Subcutaneous adipose tissue (tissue), 4 donors: Measurements from ENCODE around the gene NT5C1A. TPM values are rescaled to one million over a fixed set of nuclear protein-coding genes. Genes with fewer than 3 reads are reported as not detected.

Experiments used
- total RNA-seq, 4 donors: library from RNA; depleted of rRNA; stranded (reverse); fragments of >200 nt; gene quantifications; one replicate each; pipeline ENCODE4 v1.1.0, GENCODE V29; 2016
- TF ChIP-seq, protein P1 (sequence below): fragments of 450-650 bp; IDR thresholded peaks from one replicate; pipeline ENCODE4 v1.5.1; 2016; ENCODE audit warnings: low read depth, mild to moderate bottlenecking, control low read depth, antibody characterized with exemption, moderate library complexity

NT5C1A gene
- total RNA-seq, 4 donors from 2014 or later, result not detected

DNA sequence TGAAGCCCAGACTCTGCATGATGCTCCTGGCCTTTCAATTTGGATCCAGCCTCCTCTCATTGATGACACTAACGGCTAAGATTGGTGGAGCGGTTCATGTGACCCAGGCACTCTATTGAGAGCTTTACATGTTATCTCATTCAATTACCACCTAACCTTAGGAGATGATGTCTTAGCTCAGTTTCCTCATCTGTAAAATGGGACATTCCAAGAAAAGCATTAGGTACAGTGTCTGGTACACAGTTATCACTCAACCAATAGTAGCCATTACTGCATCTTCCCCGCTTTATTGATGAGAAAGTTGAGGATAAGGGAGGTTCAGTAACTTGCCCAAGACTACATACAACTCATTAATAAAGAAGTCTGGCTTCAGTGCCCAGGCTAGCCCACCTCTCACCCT is 49.5 kb downstream of the NT5C1A start:
- TF ChIP-seq, protein P1, sequence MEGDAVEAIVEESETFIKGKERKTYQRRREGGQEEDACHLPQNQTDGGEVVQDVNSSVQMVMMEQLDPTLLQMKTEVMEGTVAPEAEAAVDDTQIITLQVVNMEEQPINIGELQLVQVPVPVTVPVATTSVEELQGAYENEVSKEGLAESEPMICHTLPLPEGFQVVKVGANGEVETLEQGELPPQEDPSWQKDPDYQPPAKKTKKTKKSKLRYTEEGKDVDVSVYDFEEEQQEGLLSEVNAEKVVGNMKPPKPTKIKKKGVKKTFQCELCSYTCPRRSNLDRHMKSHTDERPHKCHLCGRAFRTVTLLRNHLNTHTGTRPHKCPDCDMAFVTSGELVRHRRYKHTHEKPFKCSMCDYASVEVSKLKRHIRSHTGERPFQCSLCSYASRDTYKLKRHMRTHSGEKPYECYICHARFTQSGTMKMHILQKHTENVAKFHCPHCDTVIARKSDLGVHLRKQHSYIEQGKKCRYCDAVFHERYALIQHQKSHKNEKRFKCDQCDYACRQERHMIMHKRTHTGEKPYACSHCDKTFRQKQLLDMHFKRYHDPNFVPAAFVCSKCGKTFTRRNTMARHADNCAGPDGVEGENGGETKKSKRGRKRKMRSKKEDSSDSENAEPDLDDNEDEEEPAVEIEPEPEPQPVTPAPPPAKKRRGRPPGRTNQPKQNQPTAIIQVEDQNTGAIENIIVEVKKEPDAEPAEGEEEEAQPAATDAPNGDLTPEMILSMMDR, result no peak

DNA sequence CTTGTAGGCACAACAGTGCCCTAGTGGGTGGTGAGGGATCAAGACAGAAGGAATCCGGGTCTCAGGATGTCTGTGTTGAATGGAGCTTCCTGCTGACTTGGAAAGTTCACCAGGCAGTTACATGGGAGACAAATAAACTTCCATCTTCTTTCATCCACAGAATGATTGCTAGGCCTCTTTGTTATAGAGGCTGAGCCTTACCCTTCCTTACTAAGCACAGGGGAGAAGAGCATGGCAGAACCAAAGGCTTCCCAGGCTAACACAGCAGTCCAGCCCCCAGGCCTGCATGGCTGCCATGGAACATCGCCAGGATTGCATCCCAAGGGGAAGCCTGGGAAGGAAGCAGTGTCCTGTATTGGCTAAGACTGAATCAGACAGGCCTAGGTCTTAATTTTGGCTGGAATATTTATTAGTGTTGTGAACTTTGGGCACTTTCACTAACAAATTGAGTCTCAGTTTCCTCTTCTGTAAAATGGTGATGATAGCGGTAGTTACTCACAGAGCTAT is 51.2 kb downstream of the NT5C1A start:
- TF ChIP-seq, protein P1, result no peak

DNA sequence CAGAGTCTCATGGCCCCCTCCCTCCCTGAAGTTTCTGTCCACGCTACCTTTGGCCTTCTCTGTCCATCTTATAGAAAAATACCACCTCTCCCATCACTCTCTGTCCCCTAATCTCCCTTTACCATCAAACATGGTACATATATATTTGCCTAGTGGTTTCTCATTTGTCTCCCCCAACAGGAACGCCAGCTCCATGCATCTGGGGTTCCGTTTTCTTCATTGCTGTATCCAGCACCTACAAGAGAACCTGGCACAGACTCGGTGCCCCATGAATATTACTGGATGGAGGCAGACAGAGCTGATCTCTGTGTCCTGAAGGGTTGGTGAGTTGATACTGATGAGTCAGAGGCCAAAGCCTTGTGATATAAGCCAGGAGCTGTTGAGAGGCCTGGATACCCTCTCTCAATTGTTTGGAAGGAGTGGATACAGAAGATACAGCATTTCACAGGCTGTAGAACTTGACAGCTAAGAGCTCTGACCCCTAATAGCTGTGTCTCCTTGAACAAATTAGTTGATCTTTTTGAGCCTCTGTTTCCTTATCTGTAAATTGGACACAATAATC is 54.3 kb downstream of the NT5C1A start:
- TF ChIP-seq, protein P1, result no peak

DNA sequence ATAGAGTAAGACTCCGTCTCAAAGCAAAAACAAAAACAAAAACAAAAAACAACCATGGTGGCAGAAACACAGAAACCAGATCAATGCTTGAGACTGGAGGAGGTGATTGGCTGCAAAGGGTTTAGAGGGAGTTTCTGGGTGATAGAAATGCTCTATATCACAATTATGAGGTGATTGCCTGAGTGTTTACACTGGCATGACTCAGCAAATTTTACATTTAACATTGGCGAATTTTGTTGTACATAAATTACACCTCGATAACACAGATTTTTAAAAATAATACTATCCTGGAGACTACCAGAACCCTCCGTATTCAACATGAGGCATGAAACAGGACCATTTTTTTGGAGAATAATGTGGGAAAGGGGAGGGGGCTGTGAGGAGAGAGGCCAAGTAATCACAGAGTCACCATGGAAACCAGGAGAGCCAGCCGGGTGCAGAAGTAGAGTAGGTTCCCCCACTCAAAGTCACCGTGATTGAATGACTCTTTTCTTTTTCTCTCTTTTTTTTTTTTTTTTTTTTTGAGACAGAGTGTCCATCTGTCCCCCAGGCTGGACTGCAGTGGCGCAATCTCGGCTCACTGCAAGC is 56.7 kb downstream of the NT5C1A start:
- TF ChIP-seq, protein P1, result no peak

DNA sequence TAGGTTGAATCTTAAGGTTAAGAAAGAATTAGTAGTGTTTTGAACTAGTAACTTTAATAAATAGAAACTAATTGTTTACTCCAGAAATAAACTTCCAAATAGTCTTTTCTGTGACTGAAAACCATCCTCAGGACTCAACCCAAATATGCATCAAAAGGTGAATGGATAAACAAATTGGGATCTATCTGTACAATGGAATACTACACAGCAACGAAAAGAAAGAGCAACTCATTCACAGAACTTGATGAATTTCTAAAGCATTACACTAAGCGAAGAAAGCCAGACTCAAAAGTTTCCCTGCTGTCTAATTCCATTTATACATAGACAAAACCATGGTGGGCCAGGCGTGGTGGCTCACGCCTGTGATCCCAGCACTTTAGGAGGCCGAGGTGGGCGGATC is 57.4 kb downstream of the NT5C1A start:
- TF ChIP-seq, protein P1, result no peak

DNA sequence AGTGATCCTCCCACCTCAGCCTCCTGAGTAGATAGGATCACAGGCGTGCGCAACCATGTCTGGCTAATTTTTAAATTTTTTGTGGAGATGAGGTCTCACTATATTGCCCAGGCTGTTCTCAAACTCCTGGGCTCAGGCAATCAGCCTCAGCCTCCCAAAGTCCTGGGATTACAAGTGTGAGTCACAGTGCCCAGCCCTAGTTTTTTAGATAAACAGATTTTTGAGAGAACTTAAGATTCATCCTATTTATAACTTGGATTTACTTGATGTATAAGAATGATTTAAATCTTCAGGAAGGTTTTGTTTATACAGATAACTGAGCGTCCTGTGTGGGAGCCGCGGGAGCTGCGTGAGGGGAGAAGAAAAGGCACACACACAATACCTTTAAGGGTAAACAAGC is 58.7 kb downstream of the NT5C1A start:
- TF ChIP-seq, protein P1, result no peak

DNA sequence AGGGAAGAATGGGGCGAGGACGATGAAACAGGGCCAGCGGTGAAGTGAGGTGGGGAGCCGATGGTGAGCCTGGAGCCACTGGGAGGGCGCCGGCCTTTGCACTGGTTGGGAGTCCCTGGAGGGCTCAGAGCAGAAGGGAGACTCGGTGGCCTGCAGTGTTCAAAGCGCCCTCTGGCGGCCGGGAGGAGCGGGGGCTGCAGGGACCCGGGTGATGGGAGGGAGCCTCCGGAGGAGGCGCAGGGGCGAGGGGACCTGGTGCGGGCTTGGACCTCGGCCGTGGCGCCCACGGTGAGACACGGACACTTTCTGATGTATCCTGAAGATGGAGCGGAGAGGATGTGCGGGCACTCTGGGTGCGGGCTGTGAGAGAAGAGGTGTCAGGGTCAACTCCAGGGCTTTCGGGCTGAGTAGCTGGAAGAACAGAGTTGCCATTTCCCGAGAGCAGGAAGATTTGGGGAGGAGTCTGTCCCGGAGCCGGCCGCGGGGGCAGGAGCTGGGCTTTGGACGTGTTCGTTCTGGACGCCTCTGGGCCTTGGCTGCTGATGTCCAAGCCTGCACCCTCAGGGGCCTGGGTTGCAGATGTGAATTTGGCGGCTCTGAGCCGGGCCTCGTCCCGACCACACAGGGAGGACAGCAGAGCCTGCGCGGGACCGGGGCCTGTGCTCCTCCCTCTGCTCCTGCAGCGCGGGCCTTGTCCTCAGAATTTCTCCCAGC is 62.1 kb downstream of the NT5C1A start:
- TF ChIP-seq, protein P1, result no peak

Other genes starting within 250 kb of the NT5C1A start
- gene BMP8A, start 180.5 kb downstream of the NT5C1A start, total RNA-seq, result not detected
- gene PABPC4, start 95.3 kb downstream of the NT5C1A start, total RNA-seq, result 100 to 1,000 TPM; 157 to 406 (median 204) TPM
- 1 to 10 TPM; 1.2 to 7.7 (median 4.6) TPM for gene HEYL, start 32.5 kb downstream of the NT5C1A start, total RNA-seq
- gene HPCAL4, start 19.3 kb upstream of the NT5C1A start, total RNA-seq, result not detected
- 10 to 100 TPM; 26.6 to 35.6 (median 29.8) TPM for gene PPIE, start 66.8 kb upstream of the NT5C1A start, total RNA-seq
- 1 to 10 TPM in 1 of 4 donors, under 1 TPM in 1, not detected in 2; 0.94 to 1.1 TPM for gene OXCT2, start 99.2 kb upstream of the NT5C1A start, total RNA-seq
- under 1 TPM in 2 of 4 donors, not detected in 2; 0.34 to 0.44 TPM for gene BMP8B, start 116.8 kb upstream of the NT5C1A start, total RNA-seq
- gene TRIT1, start 211.4 kb upstream of the NT5C1A start, total RNA-seq, result 10 to 100 TPM in 3 of 4 donors, 1 to 10 TPM in 1; 8.8 to 23.7 (median 16.9) TPM
- gene MYCL, start 229.8 kb upstream of the NT5C1A start, total RNA-seq, result under 1 TPM in 3 of 4 donors, not detected in 1; 0.22 to 0.57 (median 0.34) TPM